ENCODE data around the gene DLL1.
"Not testable (repeated sequence)": the region's sequence is repeated elsewhere in the genome, so short reads cannot be mapped to it uniquely, and the experiment has no call there.

The DLL1 gene

DNA sequence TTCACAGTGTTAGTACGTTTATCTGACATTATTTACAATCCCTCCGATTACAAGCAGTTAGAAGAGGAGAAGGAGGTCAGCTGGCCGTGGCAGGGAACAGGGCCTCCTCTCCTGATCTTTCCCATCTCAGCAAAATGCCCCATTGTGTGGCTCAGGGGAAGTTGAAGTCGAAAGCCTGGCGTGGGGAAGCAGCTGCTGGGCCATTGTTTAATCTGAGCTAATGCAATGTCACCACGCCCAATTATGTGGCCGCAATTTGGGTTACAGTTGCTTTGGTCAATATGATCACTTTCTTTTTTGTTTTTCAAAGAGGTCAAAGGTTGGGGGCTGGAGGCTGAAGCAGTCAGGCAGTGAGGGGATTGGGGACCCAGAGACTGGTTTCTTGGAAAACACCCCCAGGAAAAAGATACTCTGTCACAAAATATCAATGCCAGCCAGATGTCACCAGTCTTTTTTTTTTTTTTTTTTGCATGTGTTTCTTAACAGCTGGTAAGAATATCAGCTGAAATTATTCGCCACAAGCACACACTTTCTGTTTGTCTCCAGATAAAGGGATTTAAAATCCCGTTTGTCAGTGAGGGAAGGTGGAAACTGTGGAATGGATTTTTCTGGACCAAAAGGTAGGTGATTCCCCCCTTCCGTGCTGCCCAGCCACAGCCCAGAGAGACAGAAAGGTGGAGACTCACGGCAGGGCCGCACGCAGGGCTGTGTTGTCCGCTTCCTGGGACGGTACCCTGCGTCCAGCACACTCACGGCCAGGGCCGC is 24.6 kb downstream of the DLL1 start:
- no peak for DNase-seq

DNA sequence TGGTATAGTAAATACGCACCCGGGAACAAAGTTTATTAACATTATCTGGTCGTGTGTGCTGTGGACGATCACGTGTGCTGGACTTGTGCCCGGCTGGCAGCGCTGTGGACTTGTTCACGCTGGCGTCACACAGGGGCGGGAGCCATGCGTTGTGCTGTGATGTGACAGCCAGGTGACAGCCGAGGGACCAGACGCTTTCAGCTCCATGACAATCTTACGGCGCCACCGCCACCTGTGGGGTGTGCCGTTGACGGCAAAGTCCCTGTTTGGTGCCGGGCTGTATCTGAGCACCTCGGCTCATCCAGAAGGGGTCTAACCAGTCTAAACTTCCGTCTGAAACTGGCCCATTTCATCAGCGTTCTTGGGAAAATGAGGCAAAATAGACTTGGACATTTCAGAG is 25.2 kb downstream of the DLL1 start:
- no peak for DNase-seq

DNA sequence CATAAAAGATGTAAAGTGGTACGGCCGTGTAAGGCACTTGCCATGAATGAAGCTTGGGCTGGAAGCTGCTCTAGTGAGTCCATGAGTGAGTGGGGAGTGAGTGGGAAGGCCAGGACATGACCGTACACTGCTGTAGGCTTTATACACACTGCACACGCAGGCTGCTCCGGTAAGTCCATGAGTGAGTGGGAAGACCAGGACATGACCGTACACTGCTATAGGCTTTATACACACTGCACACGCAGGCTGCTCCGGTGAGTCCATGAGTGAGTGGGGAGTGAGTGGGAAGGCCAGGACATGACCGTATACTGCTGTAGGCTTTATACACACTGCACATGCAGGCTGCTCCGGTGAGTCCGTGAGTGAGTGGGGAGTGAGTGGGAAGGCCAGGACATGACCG is 26.2 kb downstream of the DLL1 start:
- DNase-seq: not testable (repeated sequence)

DNA sequence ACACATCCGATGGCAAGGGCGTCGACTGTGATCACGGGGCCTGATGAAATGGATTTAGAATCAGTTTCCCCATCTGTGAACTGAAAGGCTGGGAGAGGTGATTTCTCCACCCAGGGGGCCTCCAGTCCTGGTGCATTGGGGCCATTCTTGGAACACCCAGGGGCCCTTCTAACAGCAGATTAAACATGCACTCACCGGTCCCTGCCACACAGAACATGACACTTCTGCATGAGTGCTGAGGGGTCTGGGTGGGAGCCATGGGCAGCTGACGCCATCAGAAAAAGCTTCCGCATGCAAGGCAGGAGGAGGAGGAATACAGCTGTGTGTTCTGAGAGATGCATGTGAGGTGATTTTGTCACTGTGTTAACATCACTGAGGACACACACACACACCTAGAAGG is 26.8 kb downstream of the DLL1 start:
- DNase-seq: no peak

DNA sequence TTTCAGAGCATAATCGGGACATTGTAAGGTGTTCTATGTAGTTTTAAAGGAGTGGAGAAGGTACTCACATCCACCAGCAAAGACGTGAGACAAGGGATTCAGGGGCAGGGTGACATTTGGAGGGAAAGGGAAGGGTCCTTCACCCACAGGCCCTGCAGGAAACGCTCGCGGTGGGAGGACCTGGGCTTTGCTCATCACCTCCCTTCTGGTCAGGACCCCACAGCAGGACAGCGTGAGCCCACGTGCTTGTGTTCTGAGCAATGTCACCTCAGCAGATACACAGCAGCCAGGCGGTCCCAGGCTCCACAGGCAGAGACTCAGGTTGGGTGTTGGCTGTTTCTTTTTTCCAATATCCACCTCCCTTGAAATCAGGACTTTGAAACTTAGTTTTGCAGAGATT is 27.5 kb downstream of the DLL1 start:
- no peak for DNase-seq

DNA sequence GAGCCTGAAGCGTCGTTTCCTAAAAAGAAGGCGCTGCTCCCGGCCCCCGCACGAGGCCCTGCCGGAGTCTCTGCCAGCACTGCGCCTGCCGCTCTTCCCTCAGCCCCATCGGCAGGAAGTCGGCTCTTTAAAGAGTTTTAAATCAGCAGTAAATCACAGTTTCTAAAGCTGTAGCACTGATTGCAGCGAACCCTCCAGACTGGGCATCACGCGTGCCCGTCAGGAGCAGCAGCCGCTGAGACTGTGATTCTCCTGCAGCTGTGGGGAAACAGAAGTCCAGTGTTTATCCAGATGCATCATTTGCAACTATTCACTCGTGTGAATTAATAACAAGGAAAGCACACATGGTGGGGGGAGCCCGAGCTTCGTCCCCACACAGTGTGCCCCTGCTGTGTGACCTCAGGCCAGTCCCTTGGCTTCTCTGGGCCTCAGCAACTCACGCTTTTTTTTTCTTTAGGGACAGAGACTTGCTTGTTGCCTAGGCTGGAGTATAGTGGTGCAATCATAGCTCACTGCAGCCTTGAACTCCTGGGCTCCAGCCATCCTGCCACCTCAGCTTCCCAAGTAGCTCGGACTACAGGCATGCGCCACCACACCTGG is 28.3 kb downstream of the DLL1 start:
- DNase-seq: no peak

DNA sequence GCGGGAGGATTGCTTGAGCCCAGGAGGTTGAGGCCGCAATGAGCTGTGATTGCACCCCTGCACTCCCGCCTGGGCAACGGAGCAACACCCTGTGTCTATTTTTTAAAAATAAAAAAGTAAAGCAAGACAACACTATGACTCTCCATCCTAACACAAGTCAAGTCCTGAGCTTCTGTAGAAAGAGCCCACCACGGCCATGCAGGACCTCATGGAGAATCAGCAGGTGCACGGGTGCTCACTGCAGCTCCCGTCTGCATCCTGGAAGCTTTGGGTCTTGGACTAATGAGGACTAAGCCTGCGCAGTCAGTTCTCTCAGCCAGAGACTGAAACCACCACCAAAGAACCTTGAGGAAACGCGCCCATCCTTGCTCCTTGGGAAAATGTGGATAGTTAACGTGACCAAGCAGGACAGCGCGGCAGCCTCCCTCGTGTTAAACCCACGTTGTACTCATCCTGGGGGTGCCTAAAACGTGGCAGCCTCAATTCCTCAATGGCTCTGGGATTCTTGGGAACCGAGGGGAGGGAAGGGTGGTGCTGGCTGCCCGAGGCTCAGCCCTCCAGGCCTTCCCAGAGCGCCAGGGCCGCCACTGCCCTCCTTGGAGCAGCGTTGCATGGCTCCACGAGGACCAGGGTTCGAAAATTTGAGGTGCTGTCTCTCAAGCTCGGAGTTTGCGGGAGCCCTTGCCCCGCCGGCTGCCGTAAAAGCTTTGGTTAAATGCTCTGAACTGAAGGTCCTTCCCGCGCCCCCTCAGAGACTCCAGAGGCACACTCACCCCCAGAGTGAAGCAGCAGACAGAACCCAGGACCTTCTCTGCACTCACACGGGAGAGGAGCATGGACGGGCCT is 29.0 kb downstream of the DLL1 start:
- DNase-seq: no peak

DNA sequence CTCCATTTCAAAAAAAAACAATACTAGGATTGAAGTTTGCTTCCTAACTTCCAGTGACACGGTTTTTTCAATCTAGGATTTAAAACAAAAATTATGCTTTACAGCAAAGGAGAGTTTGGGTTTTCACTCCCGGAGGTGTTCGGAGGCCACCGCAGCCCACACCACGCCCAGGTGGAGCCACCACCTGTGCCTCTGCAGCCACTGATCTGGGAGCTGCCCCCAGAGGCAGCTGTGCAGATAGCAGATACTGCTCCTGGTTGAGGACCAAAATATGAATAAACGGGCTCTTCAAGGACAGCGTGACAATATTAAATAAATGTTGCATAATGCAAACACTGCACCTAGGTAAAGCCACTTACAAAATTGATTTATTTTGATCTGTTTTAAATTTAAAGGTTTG is 30.2 kb downstream of the DLL1 start:
- DNase-seq: no peak

DNA sequence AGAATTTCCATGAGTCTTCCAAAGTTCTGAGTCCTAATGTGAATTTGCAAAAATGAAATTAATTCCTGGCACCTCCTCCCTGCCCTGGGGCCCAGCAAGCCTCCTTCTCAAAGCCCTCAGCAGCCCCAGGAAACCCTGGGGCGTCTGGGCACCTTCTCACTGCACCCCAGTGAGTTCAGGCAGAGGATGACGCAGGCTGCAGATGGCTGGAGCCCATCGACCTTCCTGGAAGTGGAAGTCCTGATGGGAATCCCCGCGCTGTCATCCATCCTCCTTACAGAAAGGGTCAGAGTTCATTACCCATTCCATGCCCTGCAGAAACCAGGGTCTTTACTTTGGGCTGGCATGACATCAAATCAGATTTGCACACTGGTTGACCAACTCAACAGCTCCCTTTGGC is 31.6 kb downstream of the DLL1 start:
- DNase-seq: no peak

DNA sequence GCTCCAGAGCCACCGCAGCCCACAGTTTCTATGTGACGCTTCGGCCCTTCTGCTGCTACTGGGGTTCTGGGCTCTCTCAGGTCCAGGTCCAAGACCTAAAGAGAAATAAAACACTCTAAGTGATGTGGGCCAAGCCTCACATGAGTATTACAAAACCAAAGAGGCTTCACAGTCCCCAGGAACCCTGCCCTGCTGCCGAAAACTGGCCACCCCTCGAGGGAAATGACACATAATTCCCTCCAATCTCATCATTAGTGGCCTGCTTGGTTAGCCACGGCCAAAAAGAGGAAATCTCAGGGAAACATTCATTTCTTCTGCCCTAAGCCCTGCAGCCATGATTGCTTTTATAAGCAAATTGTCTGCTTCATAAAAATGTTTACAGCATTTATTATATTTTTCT is 32.5 kb downstream of the DLL1 start:
- DNase-seq: no peak

DNA sequence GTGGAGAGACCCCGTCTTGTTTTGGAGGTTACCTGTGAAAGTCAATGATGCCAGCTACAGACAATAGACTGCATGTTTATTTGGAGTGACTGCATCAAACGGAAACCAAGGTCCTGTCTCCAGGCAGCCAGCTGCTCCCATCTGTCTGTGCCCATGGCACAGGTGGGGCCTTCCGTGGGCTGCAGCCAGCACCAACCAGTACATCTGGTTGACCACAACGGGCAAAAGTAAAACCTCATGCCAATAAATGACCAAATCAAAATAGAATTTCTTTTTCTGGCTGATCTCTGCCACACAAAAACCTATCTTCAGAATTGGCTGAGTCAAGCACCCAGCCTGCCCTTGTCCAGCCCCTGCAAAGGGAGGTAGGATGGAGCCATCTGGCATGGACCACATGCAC is 33.5 kb downstream of the DLL1 start:
- DNase-seq: no peak

DNA sequence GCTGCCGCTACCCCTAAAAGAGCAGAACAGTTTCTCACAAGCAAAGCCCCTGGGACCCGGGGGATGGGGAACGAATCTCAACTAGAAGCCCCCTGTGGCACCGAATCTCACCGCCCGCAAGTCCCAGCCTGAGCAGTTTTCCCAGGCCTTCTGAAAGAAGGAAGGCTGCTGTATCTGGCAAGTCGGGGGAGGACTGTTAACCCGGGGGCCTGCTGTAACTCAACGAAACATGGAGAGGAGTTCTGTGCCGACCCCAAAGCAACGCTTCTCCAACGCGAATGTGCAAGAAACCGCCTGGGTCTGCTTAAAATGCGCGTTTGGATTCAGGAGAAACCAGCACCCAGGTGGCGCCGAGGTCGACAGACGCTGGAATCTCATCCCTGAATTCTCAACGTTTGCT is 34.2 kb downstream of the DLL1 start:
- no peak for DNase-seq

DNA sequence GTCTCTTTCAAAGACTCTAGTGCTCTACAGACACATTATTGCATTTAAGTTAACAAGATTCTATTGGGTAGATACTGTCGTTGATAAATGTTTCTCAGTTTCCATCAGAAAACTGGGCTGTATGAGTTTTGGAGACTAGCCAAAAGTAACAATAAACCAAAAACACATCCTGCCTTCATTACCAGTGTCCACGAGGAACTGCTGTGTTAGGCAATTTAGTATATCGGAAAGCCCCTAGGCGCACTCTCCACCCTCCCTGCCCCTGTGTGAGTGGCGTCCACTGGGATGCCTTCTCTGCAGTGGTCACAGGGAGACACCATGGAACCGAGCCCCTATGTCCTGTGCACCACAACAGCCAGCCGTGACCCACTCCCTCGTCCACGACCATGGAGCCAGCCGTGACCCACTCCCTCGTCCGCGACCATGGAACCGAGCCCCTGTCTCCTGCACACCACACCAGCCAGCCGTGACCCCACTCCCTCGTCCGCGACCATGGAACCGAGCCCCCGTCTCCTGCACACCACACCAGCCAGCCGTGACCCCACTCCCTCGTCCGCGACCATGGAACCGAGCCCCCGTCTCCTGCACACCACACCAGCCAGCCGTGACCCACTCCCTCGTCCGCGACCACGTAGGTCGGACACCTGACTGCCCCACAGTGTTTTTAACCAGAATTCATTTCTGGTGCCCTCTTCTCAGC is 35.3 kb downstream of the DLL1 start:
- DNase-seq: no peak

DNA sequence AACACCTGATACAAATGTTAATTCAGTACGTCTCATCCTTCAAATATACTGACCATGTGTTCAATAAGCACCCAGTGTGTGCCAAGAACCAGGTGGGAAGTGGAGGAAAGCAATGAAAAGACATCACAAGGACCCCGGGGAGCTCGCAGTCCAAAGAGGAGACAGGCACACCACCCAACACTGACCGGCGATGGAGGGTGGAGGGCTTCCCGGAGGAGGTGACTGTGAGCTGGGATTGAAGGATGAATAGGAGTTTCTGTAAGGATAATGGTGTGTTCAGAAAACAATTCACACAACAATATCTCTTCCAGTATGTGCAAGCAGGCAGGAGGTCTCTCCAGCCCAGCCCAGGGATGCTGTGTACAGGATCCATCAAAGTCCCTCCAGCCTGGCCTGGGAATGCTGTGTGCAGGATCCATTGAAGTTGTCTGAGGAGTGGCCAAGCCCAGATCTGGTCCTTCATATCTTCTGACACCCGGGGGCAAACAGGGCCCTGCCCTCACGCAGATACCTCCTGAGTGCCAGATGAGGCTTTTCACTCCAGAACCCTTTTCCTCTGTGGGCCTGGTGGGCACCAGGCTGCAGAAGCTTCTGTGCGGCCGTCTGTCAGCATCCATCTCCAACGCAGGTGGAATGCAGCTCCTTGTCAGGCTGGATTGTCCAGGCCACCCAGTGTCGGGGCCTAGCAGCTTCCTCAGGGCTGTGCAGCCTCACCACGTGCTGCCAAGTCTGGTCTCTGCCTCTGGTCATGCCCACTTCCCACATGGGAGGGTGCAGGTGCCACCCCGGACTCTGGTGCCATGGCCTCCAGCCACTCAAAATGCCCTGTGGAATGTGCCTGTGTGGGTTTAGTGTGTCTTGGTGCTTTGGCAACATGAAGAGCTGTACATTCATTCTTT is 36.3 kb downstream of the DLL1 start:
- DNase-seq: no peak

DNA sequence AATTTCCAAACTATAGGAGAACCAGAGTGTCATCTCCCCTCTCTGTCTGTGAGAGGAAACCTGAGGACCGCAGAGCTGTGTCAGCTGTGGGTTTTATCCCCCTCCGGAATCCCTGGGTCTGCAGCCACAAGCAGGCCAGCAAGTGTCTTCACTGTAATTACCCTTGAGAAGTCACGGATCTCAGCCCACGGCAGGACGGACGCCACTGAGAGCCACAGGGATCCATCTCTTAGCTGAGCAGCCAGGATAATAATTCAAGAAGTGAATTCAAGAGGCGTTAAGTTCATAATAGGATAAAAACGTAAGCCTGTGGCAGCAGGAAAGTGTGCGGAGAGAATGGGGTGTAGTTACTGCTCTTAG is 37.0 kb downstream of the DLL1 start:
- DNase-seq: no peak

DNA sequence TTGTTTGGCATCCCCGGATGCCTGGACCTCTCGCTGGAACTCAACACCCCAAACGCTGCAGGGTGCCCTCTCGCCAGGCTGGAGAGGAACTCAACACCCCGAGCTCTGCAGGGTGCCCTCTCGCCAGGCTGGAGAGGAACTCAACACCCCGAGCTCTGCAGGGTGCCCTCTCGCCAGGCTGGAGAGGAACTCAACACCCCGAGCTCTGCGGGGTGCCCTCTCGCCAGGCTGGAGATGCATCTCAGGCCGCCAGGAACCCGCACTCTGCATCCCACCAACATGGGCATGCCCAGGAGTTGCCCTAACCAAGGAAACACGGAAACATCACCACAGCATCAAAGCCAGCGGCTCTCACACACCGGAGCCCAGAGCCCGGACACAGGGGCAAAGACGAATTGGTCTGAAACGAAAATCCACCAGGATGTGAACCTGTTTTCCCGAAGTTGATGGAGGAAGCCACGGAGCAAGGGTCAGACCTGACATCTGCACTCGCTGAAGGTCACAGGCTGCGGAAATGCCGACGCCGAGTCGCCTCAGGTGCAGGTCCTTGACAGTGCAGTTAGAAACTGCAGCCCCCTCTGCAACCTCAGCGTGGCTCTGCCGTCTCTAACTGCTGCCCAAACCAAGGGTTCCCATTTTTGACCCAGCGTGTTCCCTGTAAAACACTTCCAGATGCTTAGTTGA is 37.5 kb downstream of the DLL1 start:
- no peak for DNase-seq

DNA sequence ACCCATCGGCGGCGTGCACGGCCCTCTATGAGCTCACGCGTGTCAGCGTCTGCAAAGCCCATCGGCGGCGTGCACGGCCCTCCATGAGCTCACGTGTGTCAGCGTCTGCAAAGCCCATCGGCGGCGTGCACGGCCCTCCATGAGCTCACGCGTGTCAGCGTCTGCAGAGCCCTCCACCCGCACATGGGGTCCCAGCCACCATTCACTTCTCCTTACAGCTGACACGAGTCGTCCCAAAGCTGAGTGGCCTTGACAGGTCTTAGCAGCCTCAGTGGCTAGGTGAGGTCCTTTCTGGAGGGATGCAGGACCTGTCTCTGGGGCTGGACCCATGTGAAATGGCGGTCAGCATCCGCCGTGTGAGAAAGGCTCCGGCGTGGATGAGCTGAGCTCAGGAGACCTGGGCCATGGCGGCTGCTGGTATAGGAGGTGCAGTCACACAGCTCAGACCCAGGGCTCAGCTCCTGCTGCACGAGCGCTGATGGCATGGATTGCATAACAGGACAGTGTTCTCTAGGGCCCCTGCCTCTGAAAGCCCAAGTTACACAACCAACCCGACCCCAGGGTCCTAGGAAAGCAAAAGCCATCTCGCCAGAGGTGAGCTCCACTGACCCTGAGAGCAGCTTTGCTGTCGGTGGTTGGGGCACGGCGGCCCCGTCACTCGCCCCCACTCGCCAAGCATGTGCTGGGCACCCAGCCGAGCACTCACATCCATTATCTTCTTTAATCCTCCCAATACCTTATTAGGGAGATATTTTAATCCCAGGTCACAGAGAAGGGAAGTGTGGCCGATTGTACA is 38.9 kb downstream of the DLL1 start:
- DNase-seq: no peak

DNA sequence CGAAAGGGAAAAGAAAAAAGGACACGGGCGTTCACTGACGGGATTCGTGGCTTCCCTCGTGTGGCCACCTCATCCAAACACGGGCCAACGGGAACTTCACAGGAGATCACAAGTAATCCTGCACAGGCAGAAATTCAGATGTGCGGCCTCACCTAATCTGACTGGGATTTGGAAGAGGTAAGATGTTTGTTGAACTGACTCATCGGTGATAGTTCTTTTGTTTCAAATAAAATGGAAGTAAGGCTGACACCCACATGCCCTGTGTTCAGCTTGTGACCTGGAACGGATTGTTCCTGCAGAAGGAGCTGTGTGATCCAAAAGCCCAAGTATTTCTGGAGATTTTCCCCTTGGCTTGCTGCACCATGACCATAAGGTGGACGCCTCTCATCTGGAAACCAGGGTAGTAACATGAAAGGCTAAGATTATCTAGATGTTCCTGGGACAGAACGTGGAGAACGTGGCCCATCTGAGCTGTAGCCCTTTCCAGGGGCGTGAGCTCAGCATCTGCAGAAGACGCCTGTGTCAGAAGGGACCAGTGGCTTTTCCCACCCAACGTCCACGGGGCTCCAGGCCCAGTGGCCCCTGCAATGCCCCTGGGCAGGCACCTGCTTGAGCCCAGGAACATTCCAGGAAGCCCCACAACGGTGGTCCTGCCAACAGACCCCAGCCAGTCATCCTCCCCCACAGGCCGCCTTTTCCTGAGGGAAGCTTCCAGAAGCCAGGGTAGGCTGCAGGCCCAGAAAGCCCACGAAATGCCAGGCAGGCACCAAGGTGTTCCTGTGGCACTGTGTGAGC is 39.7 kb downstream of the DLL1 start:
- no peak for DNase-seq

DNA sequence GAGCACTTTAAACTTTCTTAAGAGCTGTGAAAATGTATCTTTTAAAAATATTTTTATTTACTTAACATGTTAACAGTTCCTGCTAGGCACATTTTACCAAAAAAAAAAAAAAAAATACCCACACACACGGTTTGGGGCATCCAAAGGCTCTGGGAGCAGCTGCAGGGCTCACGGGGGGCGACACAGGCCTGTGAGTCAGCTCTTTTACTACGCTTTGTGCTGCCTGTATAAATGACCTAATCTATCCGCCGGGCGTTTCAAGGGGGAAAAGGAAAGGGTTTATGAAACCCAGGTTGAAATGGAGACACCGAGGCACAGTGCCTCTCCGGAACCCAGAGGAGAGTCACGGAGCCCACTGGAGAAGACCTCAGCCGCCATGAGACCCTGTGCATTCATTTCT is 40.4 kb downstream of the DLL1 start:
- no peak for DNase-seq

DNA sequence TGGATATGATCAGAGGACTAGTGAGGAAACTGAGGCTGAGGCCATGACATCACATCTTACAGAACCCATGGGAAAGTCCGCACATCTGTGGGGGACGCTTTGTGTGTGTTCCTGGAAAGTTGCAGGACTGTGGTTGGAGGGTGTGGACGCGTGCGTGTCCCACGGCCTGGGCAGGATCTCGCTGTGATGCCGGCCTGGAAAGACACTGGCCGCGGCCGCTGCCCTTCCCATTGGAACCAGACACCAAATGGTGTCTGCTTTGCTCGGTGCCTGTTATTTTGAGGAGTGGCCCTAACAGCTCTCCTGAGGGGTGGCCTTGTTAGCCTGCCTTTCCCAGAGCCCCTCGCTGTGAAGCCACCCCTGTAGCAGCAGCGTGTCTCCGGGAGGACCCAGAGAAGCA is 41.1 kb downstream of the DLL1 start:
- no peak for DNase-seq

All from stimulated activated CD8-positive, alpha-beta memory T cell treated with anti-CD3 and anti-CD28 coated beads, Interleukin-4, amount 100 ng/mL, for 48 hours (primary cell).